Measurements from ENCODE around the gene NABP2.

The NABP2 gene

GRCh38 chr12:56222531-56222895 lies 1.6 kb upstream of the NABP2 start:
- ATAC-seq, result no peak
- no peak for TF ChIP-seq OSR1 (CRISPR knock-in tag; IDR thresholded peaks at IDR 0.05)
- TF ChIP-seq RARB (CRISPR knock-in tag; IDR thresholded peaks at IDR 0.05), result no peak

- ATAC-seq, result no peak
- TF ChIP-seq PATZ1 (CRISPR knock-in tag; IDR thresholded peaks at IDR 0.05; ENCODE audit: borderline replicate concordance) (no peak), ZC3H10 (CRISPR knock-in tag; IDR thresholded peaks at IDR 0.05) (no peak)
These were observed 506 bp upstream of the NABP2 start for GRCh38 chr12:56223571-56224101.

- no peak for ATAC-seq
- no peak for TF ChIP-seq ZNF70 (CRISPR knock-in tag; IDR thresholded peaks at IDR 0.05)
These were observed 812 bp downstream of the NABP2 start for GRCh38 chr12:56224954-56225353.

- TF ChIP-seq CREB5 (CRISPR knock-in tag; IDR thresholded peaks at IDR 0.05; ENCODE audit: low read depth) (no peak), OSR1 (CRISPR knock-in tag; IDR thresholded peaks at IDR 0.05) (no peak), ZFP3 (CRISPR knock-in tag; IDR thresholded peaks at IDR 0.05) (no peak), POU6F1 (CRISPR knock-in tag; IDR thresholded peaks at IDR 0.05; ENCODE audit: borderline replicate concordance, low read depth) (no peak)
- no peak for ATAC-seq
These were observed 4.9 kb downstream of the NABP2 start for GRCh38 chr12:56229082-56229481.

- no peak for ATAC-seq
- TF ChIP-seq ZC3H10 (CRISPR knock-in tag; IDR thresholded peaks at IDR 0.05), result no peak
- TF ChIP-seq TSHZ2 (CRISPR knock-in tag; IDR thresholded peaks at IDR 0.05), result no peak
- no peak for TF ChIP-seq CSDC2 (CRISPR knock-in tag; IDR thresholded peaks at IDR 0.05)
- no peak for TF ChIP-seq CSRNP3 (CRISPR knock-in tag; IDR thresholded peaks at IDR 0.05)
- TF ChIP-seq ESRRG (CRISPR knock-in tag; IDR thresholded peaks at IDR 0.05), result no peak
- TF ChIP-seq PPARA (CRISPR knock-in tag; IDR thresholded peaks at IDR 0.05; ENCODE audit: borderline replicate concordance), result no peak
- no peak for TF ChIP-seq GLIS3 (CRISPR knock-in tag; IDR thresholded peaks at IDR 0.05)
- TF ChIP-seq ZFP30 (CRISPR knock-in tag; IDR thresholded peaks at IDR 0.05), result no peak
- TF ChIP-seq SNAI2 (CRISPR knock-in tag; IDR thresholded peaks at IDR 0.05), result no peak
- no peak for TF ChIP-seq PATZ1 (CRISPR knock-in tag; IDR thresholded peaks at IDR 0.05; ENCODE audit: borderline replicate concordance)
- no peak for TF ChIP-seq RARB (CRISPR knock-in tag; IDR thresholded peaks at IDR 0.05)
- TF ChIP-seq BACH2 (CRISPR knock-in tag; IDR thresholded peaks at IDR 0.05; ENCODE audit: borderline replicate concordance), result no peak
- no peak for TF ChIP-seq ZNF70 (CRISPR knock-in tag; IDR thresholded peaks at IDR 0.05)
- TF ChIP-seq TOX (CRISPR knock-in tag; IDR thresholded peaks at IDR 0.05; ENCODE audit: borderline replicate concordance), result no peak
- TF ChIP-seq POU6F1 (CRISPR knock-in tag; IDR thresholded peaks at IDR 0.05; ENCODE audit: borderline replicate concordance, low read depth), result no peak
- TF ChIP-seq ARNTL (CRISPR knock-in tag; IDR thresholded peaks at IDR 0.05; ENCODE audit: borderline replicate concordance, low read depth), result no peak
- no peak for TF ChIP-seq ZNF8 (CRISPR knock-in tag; IDR thresholded peaks at IDR 0.05)
- no peak for TF ChIP-seq CREB5 (CRISPR knock-in tag; IDR thresholded peaks at IDR 0.05; ENCODE audit: low read depth)
These were observed 5.8 kb downstream of the NABP2 start, which contains the start of gene SLC39A5 for GRCh38 chr12:56229916-56230431. TSS of gene SLC39A5 (plus strand) at chr12:56230051. CDS start at chr12:56231275, 1,224 bp downstream.
